Measurements from ENCODE around the gene LRRC26.

Gene LRRC26

GRCh38 chr9:137169896-137170358 lies at the start of gene LRRC26:
LRRC26 (minus strand) TSS chr9:137170051; CDS start chr9:137169943, 108 bp downstream.
- no peak for DNase-seq (ENCODE audit: low read depth, low spot score)

- DNase-seq (ENCODE audit: low read depth, low spot score): no peak
Measured at GRCh38 chr9:137218754-137219271, 49.0 kb upstream of the LRRC26 start.

- no peak for DNase-seq (ENCODE audit: low read depth, low spot score)
Measured at GRCh38 chr9:137218212-137218753, 48.4 kb upstream of the LRRC26 start.

- DNase-seq (ENCODE audit: low read depth, low spot score): no peak
Measured at GRCh38 chr9:137217276-137218211, 47.7 kb upstream of the LRRC26 start.

GRCh38 chr9:137216188-137216965 lies 46.5 kb upstream of the LRRC26 start:
- no peak for DNase-seq (ENCODE audit: low read depth, low spot score)

- DNase-seq (ENCODE audit: low read depth, low spot score): no peak
Measured at GRCh38 chr9:137215196-137215986, 45.5 kb upstream of the LRRC26 start.

- DNase-seq (ENCODE audit: low read depth, low spot score): no peak
Measured at GRCh38 chr9:137214620-137215019, 44.8 kb upstream of the LRRC26 start.

GRCh38 chr9:137213160-137214060 lies 43.6 kb upstream of the LRRC26 start:
- DNase-seq (ENCODE audit: low read depth, low spot score): no peak

GRCh38 chr9:137212520-137212919 lies 42.7 kb upstream of the LRRC26 start:
- DNase-seq (ENCODE audit: low read depth, low spot score): no peak

- no peak for DNase-seq (ENCODE audit: low read depth, low spot score)
Measured at GRCh38 chr9:137211532-137211931, 41.7 kb upstream of the LRRC26 start.

- DNase-seq (ENCODE audit: low read depth, low spot score): no peak
Measured at GRCh38 chr9:137206602-137207001, 36.8 kb upstream of the LRRC26 start.

GRCh38 chr9:137205126-137206069 lies 35.5 kb upstream of the LRRC26 start, which contains the start of the genes NDOR1 and TMEM203:
NDOR1 (plus strand) TSS chr9:137205700; CDS start chr9:137205778, 78 bp downstream.
TMEM203 (minus strand) TSS chr9:137205648; CDS start chr9:137205414, 234 bp downstream.
- no peak for DNase-seq (ENCODE audit: low read depth, low spot score)

GRCh38 chr9:137204731-137205125 lies 34.9 kb upstream of the LRRC26 start:
- DNase-seq (ENCODE audit: low read depth, low spot score): no peak

- no peak for DNase-seq (ENCODE audit: low read depth, low spot score)
Measured at GRCh38 chr9:137202966-137203365, 33.1 kb upstream of the LRRC26 start.

- DNase-seq (ENCODE audit: low read depth, low spot score): no peak
Measured at GRCh38 chr9:137201205-137201868, 31.5 kb upstream of the LRRC26 start.

GRCh38 chr9:137200311-137201204 lies 30.7 kb upstream of the LRRC26 start, which contains the start of gene TPRN:
TPRN (minus strand) TSS chr9:137200741; CDS start chr9:137200711, 30 bp downstream.
- DNase-seq (ENCODE audit: low read depth, low spot score): peak; percentile 95

All from iPS DF 19.7 (cell line).